H1 (cell line): Measurements from ENCODE around the gene PACRGL. TPM values are rescaled to one million over a fixed set of nuclear protein-coding genes. Genes with fewer than 3 reads are reported as not detected.

Experiments
- CTCF ChIA-PET: fragments of 300-600 bp; sonication (Branson Sonifier 250); formaldehyde crosslinking; loops from one replicate; lab custom pipeline; 2021; ENCODE audit not compliant: partially characterized antibody; lab: Charles Lee
- POLR2A ChIA-PET: fragments of 300-600 bp; sonication (Branson Sonifier 250); formaldehyde crosslinking; loops from one replicate; lab custom pipeline; 2021; ENCODE audit warnings: inconsistent platforms; ENCODE audit not compliant: partially characterized antibody; lab: Charles Lee
- DNase-seq, 2 experiments: peaks; one replicate each; pipeline versions ENCODE4 v3.0.0 to v3.0.0-alpha.2; 2010 to 2022; ENCODE audit warnings: low spot score in 2 of 2, low read depth in 1 of 2, mixed read lengths in 1 of 2
- FAIRE-seq: peaks from 2 replicates; lab custom pipeline; 2011; peaks lifted over from hg19 to GRCh38; lab: Jason Lieb, UNC
- H2AFZ ChIP-seq: 2 replicates; pipeline ENCODE4 v1.8.1; 2012; ENCODE audit warnings: low read length, inconsistent platforms
- H2AK5ac ChIP-seq: 2 replicates; pipeline ENCODE4 v1.6.1; 2013; ENCODE audit warnings: low read depth, low read length
- H2BK120ac ChIP-seq: replicated peaks from 2 replicates; pipeline ENCODE3; 2013; ENCODE audit warnings: low read depth, low read length, inconsistent platforms
- H2BK12ac ChIP-seq: 2 replicates; pipeline ENCODE4 v1.6.1; 2013; ENCODE audit warnings: low read depth, low read length
- H2BK15ac ChIP-seq: 2 replicates; pipeline ENCODE4 v1.6.1; 2013; ENCODE audit warnings: low read length
- H2BK20ac ChIP-seq: 2 replicates; pipeline ENCODE4 v1.6.1; 2013; ENCODE audit warnings: low read length
- H2BK5ac ChIP-seq: 2 replicates; pipeline ENCODE4 v1.6.1; 2013; ENCODE audit warnings: low read depth, low read length
- H3K14ac ChIP-seq: 2 replicates; pipeline ENCODE4 v1.6.1; 2013; ENCODE audit warnings: inconsistent platforms; ENCODE audit not compliant: insufficient read length
- H3K18ac ChIP-seq: 2 replicates; pipeline ENCODE4 v1.6.1; 2013; ENCODE audit warnings: low read length; ENCODE audit errors: extremely low read depth
- H3K23ac ChIP-seq: 2 replicates; pipeline ENCODE4 v1.6.1; 2013; ENCODE audit warnings: inconsistent platforms; ENCODE audit not compliant: insufficient read length
- H3K23me2 ChIP-seq: 2 replicates; pipeline ENCODE4 v1.6.1; 2013; ENCODE audit warnings: low read depth, low read length
- H3K27ac ChIP-seq: 2 replicates; pipeline ENCODE4 v1.6.1; 2011; ENCODE audit warnings: low read depth, low read length, inconsistent platforms
- H3K27me3 ChIP-seq, 4 experiments: replicated peaks in 1 of 4; 1 replicate in 1 of 4; 2 replicates in 3 of 4; pipeline versions ENCODE4 v1.6.1 to v1.8.1; 2011 to 2013; ENCODE audit warnings: low read length in 3 of 4, mild to moderate bottlenecking in 3 of 4, inconsistent platforms in 2 of 4, mixed read lengths in 2 of 4, moderate library complexity in 1 of 4; ENCODE audit not compliant: control insufficient read depth in 3 of 4, insufficient read depth in 3 of 4; ENCODE audit errors: extremely low read depth in 1 of 4
- H3K36me3 ChIP-seq, 4 experiments: 2 replicates each; pipeline versions ENCODE4 v1.6.1 to v1.8.1; 2011 to 2013; ENCODE audit warnings: mild to moderate bottlenecking in 4 of 4, low read length in 3 of 4, moderate library complexity in 2 of 4, control low read depth in 1 of 4, inconsistent platforms in 1 of 4; ENCODE audit not compliant: insufficient read depth in 4 of 4, control insufficient read depth in 2 of 4
- H3K4ac ChIP-seq: replicated peaks from 2 replicates; pipeline ENCODE3; 2013; ENCODE audit warnings: low read length, low read depth, mixed read lengths, inconsistent platforms; ENCODE audit not compliant: insufficient read length
- H3K4me1 ChIP-seq, 4 experiments: replicated peaks in 1 of 4; 1 replicate in 1 of 4; 2 replicates in 3 of 4; pipeline versions ENCODE4 v1.6.1 to v1.8.1; 2011 to 2013; ENCODE audit warnings: low read length in 3 of 4, inconsistent platforms in 2 of 4, mixed read lengths in 1 of 4; ENCODE audit not compliant: insufficient read depth in 4 of 4, control insufficient read depth in 3 of 4
- H3K4me2 ChIP-seq, 2 experiments: 2 replicates each; pipeline versions ENCODE4 v1.6.1 to v1.8.1; 2011 to 2013; ENCODE audit warnings: low read depth in 2 of 2, low read length in 2 of 2, control low read depth in 1 of 2, inconsistent platforms in 1 of 2, mild to moderate bottlenecking in 1 of 2; ENCODE audit not compliant: insufficient read depth in 1 of 2
- H3K4me3 ChIP-seq, 4 experiments: fragments of 200-600, 300-600 bp in 1 of 4; sonication (generic), shearing (Covaris generic), sonication (Bioruptor Twin) in 1 of 4; 2 replicates each; pipeline versions ENCODE4 v1.5.1 to v1.8.1; 2011 to 2016; ENCODE audit warnings: low read length in 4 of 4, low read depth in 3 of 4, control low read depth in 2 of 4, inconsistent platforms in 2 of 4, mild to moderate bottlenecking in 2 of 4, mixed read lengths in 1 of 4, moderate library complexity in 1 of 4; ENCODE audit not compliant: insufficient read depth in 2 of 4; ENCODE audit errors: extremely low read depth in 1 of 4
- H3K56ac ChIP-seq: replicated peaks from 2 replicates; pipeline ENCODE3; 2013; ENCODE audit warnings: low read depth, mild to moderate bottlenecking, mixed read lengths, low read length, inconsistent platforms; ENCODE audit not compliant: insufficient read length
- H3K79me1 ChIP-seq: 2 replicates; pipeline ENCODE4 v1.6.1; 2013; ENCODE audit warnings: low read depth, low read length, control low read depth
- H3K79me2 ChIP-seq, 2 experiments: 2 replicates each; pipeline versions ENCODE4 v1.6.1 to v1.8.1; 2012 to 2013; ENCODE audit warnings: low read length in 2 of 2, mild to moderate bottlenecking in 2 of 2, inconsistent platforms in 1 of 2; ENCODE audit not compliant: insufficient read depth in 2 of 2, control insufficient read depth in 1 of 2
- H3K9ac ChIP-seq, 4 experiments: replicated peaks in 1 of 4; 1 replicate in 1 of 4; 2 replicates in 3 of 4; pipeline versions ENCODE4 v1.6.1 to v1.8.1; 2011 to 2013; ENCODE audit warnings: low read depth in 3 of 4, low read length in 3 of 4, control low read depth in 2 of 4, mild to moderate bottlenecking in 2 of 4, moderate library complexity in 2 of 4, inconsistent platforms in 1 of 4; ENCODE audit errors: extremely low read depth in 1 of 4
- H3K9me3 ChIP-seq, 2 experiments: 2 replicates each; pipeline versions ENCODE4 v1.6.1 to v1.8.1; 2012 to 2013; ENCODE audit warnings: mild to moderate bottlenecking in 2 of 2, moderate library complexity in 2 of 2, control low read depth in 1 of 2, inconsistent platforms in 1 of 2, low read depth in 1 of 2, low read length in 1 of 2, mixed read lengths in 1 of 2; ENCODE audit not compliant: insufficient read depth in 2 of 2
- H4K20me1 ChIP-seq, 2 experiments: replicated peaks in 1 of 2; 2 replicates each; pipeline versions ENCODE3 to v1.8.1; 2011 to 2013; ENCODE audit warnings: inconsistent platforms in 2 of 2, low read length in 2 of 2, mild to moderate bottlenecking in 1 of 2; ENCODE audit not compliant: insufficient read depth in 2 of 2, control insufficient read depth in 1 of 2
- H4K5ac ChIP-seq: 2 replicates; pipeline ENCODE4 v1.6.1; 2013; ENCODE audit warnings: low read length, low read depth, mixed read lengths, inconsistent platforms; ENCODE audit not compliant: insufficient read length
- H4K8ac ChIP-seq: 2 replicates; pipeline ENCODE4 v1.8.0; 2013; ENCODE audit warnings: mild to moderate bottlenecking, moderate library complexity, low read length, inconsistent platforms; ENCODE audit not compliant: insufficient read depth; ENCODE audit errors: extremely low read depth
- H4K91ac ChIP-seq: replicated peaks from 2 replicates; pipeline ENCODE3; 2013; ENCODE audit warnings: low read length, mixed read lengths, inconsistent platforms; ENCODE audit not compliant: insufficient read length
- ATF3 ChIP-seq: IDR thresholded peaks from 2 replicates; pipeline ENCODE4 v1.6.1; 2011; ENCODE audit warnings: low read depth, mild to moderate bottlenecking, low read length; ENCODE audit not compliant: insufficient read depth
- BCL11A ChIP-seq, 2 experiments: IDR thresholded peaks; one replicate each; pipeline ENCODE4 v1.6.1; 2011; ENCODE audit warnings: low read depth in 2 of 2, low read length in 2 of 2, mild to moderate bottlenecking in 2 of 2
- CBX8 ChIP-seq: fragments of 300-800, 300-1000 bp; sonication (generic); IDR thresholded peaks from 2 replicates; pipeline ENCODE4 v1.7.1; 2016; ENCODE audit warnings: low read depth, low read length, borderline replicate concordance
- CTBP2 ChIP-seq: IDR thresholded peaks from 2 replicates; pipeline ENCODE4 v1.7.0; 2011; ENCODE audit warnings: borderline replicate concordance, mild to moderate bottlenecking, moderate library complexity, mixed read lengths, low read length; ENCODE audit not compliant: insufficient read depth, insufficient read length
- E2F6 ChIP-seq: IDR thresholded peaks from 2 replicates; pipeline ENCODE4 v1.6.1; 2012; ENCODE audit warnings: inconsistent platforms
- HDAC6 ChIP-seq: IDR thresholded peaks from one replicate; pipeline ENCODE4 v1.7.1; 2012; ENCODE audit warnings: low read depth, mild to moderate bottlenecking, inconsistent platforms, low read length, moderate library complexity
- JUN ChIP-seq: IDR thresholded peaks from 2 replicates; pipeline ENCODE4 v1.6.1; 2011; ENCODE audit warnings: low read depth, mild to moderate bottlenecking, improper control_type of control experiment, low read length
- RAD21 ChIP-seq, 2 experiments: IDR thresholded peaks in 1 of 2; conservative IDR thresholded peaks in 1 of 2; 2 replicates each; pipeline ENCODE4 v1.6.1; 2011; ENCODE audit warnings: low read depth in 2 of 2, low read length in 2 of 2, improper control_type of control experiment in 1 of 2, inconsistent platforms in 1 of 2, mild to moderate bottlenecking in 1 of 2, moderate library complexity in 1 of 2
- SP1 ChIP-seq: IDR thresholded peaks from 2 replicates; pipeline ENCODE4 v1.6.1; 2011; ENCODE audit warnings: low read depth, low read length
- SP4 ChIP-seq: IDR thresholded peaks from 2 replicates; pipeline ENCODE4 v1.6.1; 2012; ENCODE audit warnings: low read length, inconsistent platforms
- SUZ12 ChIP-seq: fragments of 200-600 bp; sonication (generic); IDR thresholded peaks from 2 replicates; pipeline ENCODE4 v1.6.1; 2012; ENCODE audit warnings: mild to moderate bottlenecking, inconsistent platforms, low read length, moderate library complexity, mixed read lengths
- TAF1 ChIP-seq: IDR thresholded peaks from 2 replicates; pipeline ENCODE4 v1.6.1; 2011; ENCODE audit warnings: mild to moderate bottlenecking, low read depth, low read length
- TBP ChIP-seq: IDR thresholded peaks from 2 replicates; pipeline ENCODE4 v1.6.1; 2011; ENCODE audit warnings: low read depth, low read length, improper control_type of control experiment
- WGBS, 2 experiments: shearing (Covaris generic) in 1 of 2; methylation state at CpG; one replicate each; pipeline versions ENCODE4 v1.1.6 to v1.1.7; 2013 to 2015; ENCODE audit warnings: low lambda C conversion rate in 2 of 2, mixed read lengths in 2 of 2, inconsistent platforms in 1 of 2, low coverage in 1 of 2, missing lambda C conversion rate in 1 of 2; ENCODE audit not compliant: insufficient replicate concordance in 2 of 2, insufficient coverage in 1 of 2, insufficient read length in 1 of 2; ENCODE audit errors: extremely low coverage in 1 of 2, missing lambda C conversion rate in 1 of 2; 5-methylcytosine and 5-hydroxymethylcytosine counted together
- polyA plus RNA-seq, 7 experiments: library from polyadenylated mRNA; depleted of rRNA in 3 of 7; stranded (reverse) in 5 of 7; unstranded in 2 of 7; fragments of >200 nt in 5 of 7; fragments of 200-250 nt in 2 of 7; gene quantifications; 1 replicate in 5 of 7; 2 replicates in 1 of 7; 4 replicates in 1 of 7; pipeline versions ENCODE4 v1.2.1 to v1.2.3, GENCODE V29; 2011 to 2013; ENCODE audit warnings: missing spikeins in 2 of 7, mixed read lengths in 2 of 7
- total RNA-seq: library from RNA; stranded (reverse); fragmentation: NEBNext Ultra II Directional; extraction: Animal tissue kit (Norgen Biotek cat#: 25700); gene quantifications from 2 replicates; pipeline ENCODE4 v1.2.1, GENCODE V29; 2021

The PACRGL gene
- total and polyA plus RNA-seq, 2 of the 8 experiments (the other 6 are each of a cell fraction or from before 2014, with no cell fraction given) = 7.0 to 13.7 TPM

- Histone ChIP-seq H4K20me1 (no peaks in the 10 kb centered on the region), H2BK15ac (no peak overlapping the region), H2AK5ac (no peak overlapping the region), H3K23ac (no peak overlapping the region), H3K9ac (no peak overlapping the region), H4K91ac (no peak overlapping the region), H3K23me2 (no peaks in the 10 kb centered on the region; the same call in 1 of the 2 replicates), H3K79me1 (no peaks in the 10 kb centered on the region), H3K4ac (no peak overlapping the region), H4K5ac (no peak overlapping the region), H3K56ac (no peak overlapping the region), H3K4me1 (no peaks in the 10 kb centered on the region), H3K4me2 (no peak overlapping the region), H2AFZ (no peak overlapping the region), H3K79me2 (no peaks in the 10 kb centered on the region), H4K8ac (no peak overlapping the region), H3K14ac (no peak overlapping the region), H3K36me3 (no peaks in the 10 kb centered on the region), H2BK120ac (no peak overlapping the region), H2BK5ac (no peak overlapping the region), H3K27me3 (no peaks in the 10 kb centered on the region), H3K18ac (no peak overlapping the region), H3K27ac (no peak overlapping the region), H2BK12ac (no peak overlapping the region), H3K9me3 (no peaks in the 10 kb centered on the region), H2BK20ac (no peak overlapping the region), H3K4me3 (no peak overlapping the region)
- CTCF ChIA-PET = no interaction called here
- POLR2A ChIA-PET = no interaction called here
- no peak for FAIRE-seq
- no peak for DNase-seq
- WGBS, 2 experiments = 89% methylated on average over 1 of the region's 1 CpG; no CpG with 5 or more reads in 1 of the 2 experiments
- TF ChIP-seq SP1 (no peak), RAD21 (IDR thresholded peaks at IDR 0.05 in 1 of 2, conservative IDR thresholded peaks at IDR 0.05 in 1 of 2; ENCODE audit: low read depth in 2 of 2, low read length in 2 of 2) (no peak), SP4 (no peak), SUZ12 (no peak), ATF3 (no peak), JUN (no peak), TAF1 (no peak), BCL11A (IDR thresholded peaks at IDR 0.05; ENCODE audit: low read depth in 2 of 2, low read length in 2 of 2) (no peak), CBX8 (no peak), TBP (no peak), E2F6 (no peak), CTBP2 (no peak), HDAC6 (no peak)
Measured at GRCh38 chr4:20681271-20681670, 19.0 kb upstream of the PACRGL start.
